ENCODE data around the gene RABGAP1L.
"Not testable (repeated sequence)": the region's sequence is repeated elsewhere in the genome, so short reads cannot be mapped to it uniquely, and the experiment has no call there.

RABGAP1L gene

DNA sequence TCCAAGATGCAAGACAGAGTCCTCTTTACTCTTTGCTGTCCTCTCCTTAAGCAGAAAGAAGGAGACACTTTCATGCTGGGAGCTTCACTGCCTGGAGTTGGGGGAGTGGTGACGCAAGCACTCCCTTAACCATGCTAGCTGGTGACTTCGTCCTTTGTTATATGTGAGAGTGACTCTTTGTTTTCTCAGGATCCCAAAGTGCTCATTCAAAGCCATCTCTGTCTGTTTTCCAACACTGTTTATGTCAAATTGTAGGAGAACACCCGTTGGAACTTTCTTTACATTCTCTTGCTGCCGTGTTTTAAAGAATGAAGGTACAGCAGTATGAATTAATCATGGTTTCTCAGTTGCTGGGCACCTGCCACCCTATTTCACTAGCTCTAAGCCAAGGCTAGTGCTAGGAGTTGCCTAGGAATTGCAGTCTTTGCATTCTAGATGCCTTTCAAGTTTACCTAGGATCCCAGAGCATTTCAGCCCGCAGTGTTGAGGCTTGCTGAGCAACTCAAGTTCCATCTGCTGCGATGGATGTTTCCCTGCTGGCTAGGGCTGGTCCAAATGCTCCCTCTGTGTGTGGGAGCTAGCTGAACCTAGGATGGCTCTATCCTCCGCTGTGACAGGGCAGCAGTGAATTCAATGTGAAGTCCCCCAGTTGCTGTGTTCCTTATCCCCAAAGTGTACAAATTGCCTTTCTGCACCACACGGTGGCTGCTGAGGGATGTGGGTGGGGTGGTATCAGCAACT lies 205.8 kb downstream of the RABGAP1L start:
- DNase-seq (ENCODE audit: low read depth) = no peak

- no peak for DNase-seq (ENCODE audit: low read depth)
Measured at GRCh38 chr1:174366946-174367345, 207.6 kb downstream of the RABGAP1L start.

DNA sequence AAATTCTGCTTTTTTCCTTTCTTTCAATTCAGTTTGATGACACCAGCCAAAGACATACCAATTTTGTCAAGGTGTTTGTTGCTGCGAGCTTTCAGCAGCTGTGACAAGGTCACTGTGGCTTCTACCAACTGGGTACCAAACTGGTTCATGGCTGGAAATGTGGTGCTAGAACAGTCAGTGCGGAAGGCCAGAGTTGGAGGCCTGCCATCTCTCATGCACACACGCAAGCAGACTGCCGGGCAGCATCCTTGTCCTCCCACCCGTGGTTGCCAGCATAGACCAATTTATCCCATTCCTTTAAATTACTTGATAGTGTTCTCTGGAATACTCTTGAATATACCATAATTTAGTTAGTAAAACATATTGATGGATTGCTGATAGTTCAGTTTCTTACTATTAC lies 208.6 kb downstream of the RABGAP1L start:
- no peak for DNase-seq (ENCODE audit: low read depth)

DNA sequence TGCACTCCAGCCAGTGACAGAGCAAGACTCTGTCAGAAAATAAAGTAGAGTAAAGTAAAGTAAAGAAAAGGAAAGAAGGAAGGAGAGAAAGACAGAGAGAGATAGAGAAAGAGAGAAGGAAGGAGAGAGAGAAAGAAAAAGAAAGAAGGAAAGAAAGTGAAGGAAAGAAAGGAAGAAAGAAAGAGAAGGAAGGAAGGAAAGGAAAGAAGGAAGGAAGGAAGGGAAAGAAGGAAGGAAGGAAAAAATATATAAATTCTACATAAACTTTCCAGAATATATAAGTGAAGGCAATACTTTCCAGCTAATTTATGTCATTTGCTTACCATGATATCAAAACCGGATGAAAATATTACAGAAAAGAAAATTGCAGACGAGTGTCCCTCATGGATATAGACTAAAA lies 216.7 kb downstream of the RABGAP1L start:
- no peak for DNase-seq (ENCODE audit: low read depth)

DNA sequence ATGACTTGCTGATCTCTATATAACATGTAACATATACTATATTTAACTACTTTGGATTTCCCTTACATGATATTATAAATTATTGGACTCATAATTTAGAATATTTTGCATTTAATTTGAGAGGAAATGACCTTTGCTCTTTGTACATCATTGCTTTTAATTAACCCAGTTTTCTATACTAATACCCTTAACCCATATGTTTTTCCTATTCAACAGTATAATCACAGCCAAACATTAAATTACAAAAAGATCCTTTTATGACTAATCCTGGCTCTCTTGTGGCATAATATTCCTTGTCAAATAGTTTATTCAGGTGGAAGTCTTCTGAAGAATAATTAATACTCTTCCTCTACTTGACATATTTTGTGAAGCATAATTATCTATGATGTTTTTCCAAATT lies 232.4 kb downstream of the RABGAP1L start:
- DNase-seq (ENCODE audit: low read depth) = no peak

DNA sequence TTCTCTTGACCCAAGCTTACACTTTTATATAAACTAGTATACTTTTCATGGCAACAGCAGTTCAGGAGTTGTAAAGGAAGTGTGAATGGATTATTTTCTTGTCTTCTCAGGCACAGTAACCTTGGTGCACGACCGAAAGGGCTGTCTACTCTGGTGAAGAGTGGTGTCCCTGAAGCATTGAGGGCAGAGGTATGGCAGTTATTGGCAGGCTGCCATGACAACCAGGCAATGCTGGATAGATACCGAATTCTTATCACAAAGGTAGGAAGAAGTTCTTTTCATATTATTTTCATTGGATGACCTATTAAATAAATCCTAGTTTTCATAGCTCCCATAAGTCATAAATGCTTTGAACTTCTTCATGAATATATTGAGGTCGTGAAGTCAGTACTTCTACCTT lies 234.6 kb downstream of the RABGAP1L start:
- no peak for DNase-seq (ENCODE audit: low read depth)

DNA sequence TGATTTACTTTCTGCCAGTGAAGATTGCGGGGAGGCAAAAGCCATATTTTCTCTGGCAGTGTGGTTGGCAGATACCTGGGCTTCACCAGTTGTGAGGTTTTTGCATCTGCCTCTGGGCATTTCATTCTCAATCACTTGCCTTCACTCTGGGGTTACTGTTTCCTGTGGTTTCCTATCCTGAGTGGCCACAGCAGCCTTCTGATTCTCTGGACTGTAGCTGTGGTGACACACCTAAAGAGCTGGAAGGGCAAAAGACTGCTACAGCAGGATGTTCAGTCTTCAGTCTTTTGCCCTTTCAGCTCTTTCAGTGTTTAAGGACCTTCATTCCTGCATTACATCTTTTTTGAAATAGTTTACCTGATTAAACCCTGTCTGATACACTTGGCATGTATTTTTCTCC lies 237.9 kb downstream of the RABGAP1L start:
- DNase-seq (ENCODE audit: low read depth) = no peak

GRCh38 chr1:174398246-174398645 lies 238.9 kb downstream of the RABGAP1L start:
- no peak for DNase-seq (ENCODE audit: low read depth)

DNA sequence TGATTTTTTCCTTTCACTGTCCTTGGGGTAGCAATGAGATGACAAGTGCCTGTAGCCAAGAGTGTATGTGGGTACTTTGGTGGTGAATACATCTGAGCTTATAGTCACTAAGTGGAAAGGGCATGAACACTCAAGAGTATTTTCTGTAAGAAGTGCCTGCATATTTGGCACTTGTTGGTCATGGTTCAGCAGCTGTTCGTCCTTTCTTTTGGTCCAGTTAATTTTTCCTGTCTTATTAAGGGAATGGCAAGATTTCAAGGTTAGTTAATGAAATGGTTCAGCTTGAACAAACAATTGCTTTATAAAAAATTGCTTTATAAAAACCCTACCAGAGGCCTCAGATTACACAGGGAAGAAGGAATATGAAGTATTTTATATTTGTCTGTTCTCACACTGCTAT lies 239.9 kb downstream of the RABGAP1L start:
- DNase-seq (ENCODE audit: low read depth) = no peak

DNA sequence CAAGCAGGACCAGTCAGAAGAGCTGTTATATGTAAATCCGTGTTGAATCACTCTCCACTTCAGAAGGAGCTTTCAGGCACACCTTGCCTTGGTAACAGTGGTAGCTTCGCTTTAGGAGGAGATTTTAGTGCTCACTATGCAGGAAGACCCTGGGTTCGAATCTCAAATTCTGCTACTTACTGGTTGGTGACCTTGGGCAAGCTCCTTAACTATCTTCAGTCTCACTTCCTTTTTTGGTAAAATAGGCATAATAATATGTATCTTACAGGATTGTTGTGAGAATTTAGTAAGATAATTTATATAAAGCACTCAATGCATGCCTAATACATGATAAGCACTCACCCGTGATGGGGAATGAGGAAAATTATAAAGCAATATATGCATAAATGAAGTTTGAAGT lies 241.8 kb downstream of the RABGAP1L start:
- DNase-seq (ENCODE audit: low read depth) = no peak

GRCh38 chr1:174405219-174405618 lies 245.9 kb downstream of the RABGAP1L start:
- no peak for DNase-seq (ENCODE audit: low read depth)

GRCh38 chr1:174406421-174406820 lies 247.1 kb downstream of the RABGAP1L start:
- no peak for DNase-seq (ENCODE audit: low read depth)

DNA sequence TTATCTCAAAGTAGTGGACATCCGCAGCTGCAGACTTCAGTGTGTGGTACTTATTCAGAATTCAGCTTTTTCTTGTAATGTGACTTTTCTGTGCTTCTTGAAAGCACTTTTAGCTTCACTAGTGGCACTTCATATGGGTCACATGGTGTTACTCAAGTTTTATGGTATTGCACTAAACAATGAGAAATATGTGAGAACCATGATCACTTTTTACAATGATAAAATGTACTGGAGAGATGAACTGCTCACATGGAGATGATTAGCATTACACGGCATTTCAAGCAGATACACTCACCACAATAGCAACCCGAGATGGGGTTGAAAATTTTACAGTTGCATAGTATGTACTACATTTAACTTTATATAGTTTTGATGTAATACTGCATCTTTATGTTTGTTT lies 248.3 kb downstream of the RABGAP1L start:
- DNase-seq (ENCODE audit: low read depth) = peak; percentile 59

DNA sequence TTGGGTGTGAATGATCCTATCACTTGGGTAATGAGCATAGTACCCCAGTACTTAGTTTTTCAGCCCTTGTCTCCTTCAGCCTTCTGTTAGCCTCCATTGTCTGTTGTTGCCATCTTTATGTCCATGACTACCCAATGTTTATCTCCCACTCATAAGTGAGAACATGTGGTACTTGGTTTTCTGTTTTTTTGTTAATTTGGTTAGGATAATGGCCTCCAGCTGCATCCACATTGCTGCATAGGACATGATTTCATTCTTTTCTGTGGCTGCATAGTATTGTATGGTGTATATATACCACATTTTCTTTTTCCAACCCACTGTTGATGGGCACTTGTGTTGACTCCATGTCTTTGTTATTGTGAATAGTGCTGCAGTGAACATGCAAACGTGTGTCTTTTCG lies 248.8 kb downstream of the RABGAP1L start:
- DNase-seq (ENCODE audit: low read depth) = peak; percentile 38

DNA sequence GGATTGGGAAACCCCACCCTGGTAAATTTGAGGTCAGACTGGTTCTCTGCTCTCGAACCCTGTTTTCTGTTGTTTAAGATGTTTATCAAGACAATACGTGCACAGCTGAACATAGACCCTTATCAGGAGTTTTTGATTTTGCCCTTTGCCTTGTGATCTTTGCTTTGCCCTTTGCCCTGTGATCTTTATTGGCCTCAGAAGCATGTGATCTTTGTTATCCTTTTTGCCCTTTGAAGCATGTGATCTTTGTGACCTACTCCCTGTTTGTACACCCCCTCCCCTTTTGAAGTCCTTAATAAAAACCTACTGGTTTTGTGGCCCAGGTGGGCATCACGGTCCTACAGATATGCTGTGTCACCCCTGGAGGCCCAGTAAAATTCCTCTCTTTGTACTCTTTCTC lies 250.5 kb downstream of the RABGAP1L start:
- not testable (repeated sequence) for DNase-seq (ENCODE audit: low read depth)

- no peak for DNase-seq (ENCODE audit: low read depth)
Measured at GRCh38 chr1:174413632-174414031, 254.3 kb downstream of the RABGAP1L start.

DNA sequence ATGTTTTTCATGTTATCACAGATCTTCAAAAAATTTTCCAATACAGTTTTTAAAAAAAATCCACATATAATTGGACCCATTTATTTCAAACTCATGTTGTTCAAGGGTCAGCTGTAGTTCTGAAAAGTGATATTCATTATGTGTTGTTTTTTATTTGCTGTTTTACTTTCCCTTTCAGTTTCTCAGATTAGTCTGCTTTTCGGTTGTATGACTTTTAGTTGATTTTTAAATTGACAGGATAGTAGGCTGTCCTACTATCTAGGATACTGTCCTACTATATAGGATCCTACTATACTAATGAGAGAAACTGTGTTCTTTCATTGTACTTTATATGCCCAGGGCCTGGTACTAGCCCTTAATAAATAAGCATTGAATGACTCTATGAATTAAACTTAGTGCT lies 254.9 kb downstream of the RABGAP1L start:
- no peak for DNase-seq (ENCODE audit: low read depth)

DNA sequence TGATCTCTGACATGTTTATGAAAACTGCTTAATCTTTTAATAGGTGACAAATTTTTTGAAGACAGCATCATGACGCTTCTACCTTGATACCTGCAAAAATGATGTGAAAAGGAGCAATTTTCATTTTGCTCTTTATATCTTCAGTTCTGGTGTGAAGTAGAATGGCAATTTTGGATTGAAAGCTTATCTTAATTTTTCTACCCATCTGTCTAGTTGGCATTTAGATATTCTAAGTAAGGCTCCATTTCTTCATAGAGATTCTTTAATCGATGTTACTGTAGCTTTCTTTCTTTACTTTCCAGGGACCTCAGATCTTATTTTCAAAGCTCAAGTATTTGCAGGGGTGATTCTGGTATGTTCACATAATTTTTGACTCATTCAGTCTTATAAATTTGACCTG lies 256.2 kb downstream of the RABGAP1L start:
- no peak for DNase-seq (ENCODE audit: low read depth)

GRCh38 chr1:174417921-174418320 lies 258.6 kb downstream of the RABGAP1L start:
- no peak for DNase-seq (ENCODE audit: low read depth)

GRCh38 chr1:174425121-174425520 lies 265.8 kb downstream of the RABGAP1L start:
- no peak for DNase-seq (ENCODE audit: low read depth)

- no peak for DNase-seq (ENCODE audit: low read depth)
Measured at GRCh38 chr1:174426153-174426552, 266.8 kb downstream of the RABGAP1L start.

GRCh38 chr1:174428033-174428432 lies 268.7 kb downstream of the RABGAP1L start:
- no peak for DNase-seq (ENCODE audit: low read depth)

DNA sequence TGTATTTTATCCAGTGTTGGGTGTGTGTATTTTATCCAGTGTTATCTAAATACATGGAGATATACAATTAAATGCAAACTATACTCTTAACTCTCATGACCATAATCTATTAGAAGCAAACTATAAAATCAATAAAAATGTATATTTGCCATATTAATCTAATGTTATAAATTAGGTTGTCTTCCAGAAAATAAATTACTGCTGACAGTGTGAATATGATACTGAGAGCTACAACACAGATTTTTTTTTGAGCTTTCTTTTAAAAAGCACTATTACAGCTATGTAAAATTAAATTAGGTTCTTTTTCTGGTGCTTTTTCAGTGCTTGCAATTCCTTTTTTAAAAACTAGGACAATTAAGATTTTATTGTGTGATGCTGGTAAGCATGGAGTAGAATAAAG lies 269.4 kb downstream of the RABGAP1L start:
- DNase-seq (ENCODE audit: low read depth) = no peak

DNA sequence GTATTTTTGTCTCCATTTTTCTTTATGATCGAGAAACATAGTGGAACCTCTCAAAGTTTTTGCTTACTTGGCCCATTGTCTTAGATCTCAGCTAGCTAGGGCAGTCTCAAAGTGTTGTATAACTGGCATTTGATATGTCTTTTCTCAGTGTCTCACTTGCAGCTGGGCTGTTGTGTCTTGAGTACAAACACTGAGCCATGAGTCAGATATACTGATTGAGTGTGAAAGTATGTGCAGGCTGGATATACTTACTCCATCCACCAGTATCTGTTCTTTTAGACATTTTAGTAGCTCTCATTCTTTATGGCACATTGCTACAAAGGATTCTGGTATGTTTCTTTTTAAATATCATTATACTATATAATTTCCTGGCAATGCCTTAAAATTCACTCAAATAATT lies 274.1 kb downstream of the RABGAP1L start:
- peak; percentile 15 for DNase-seq (ENCODE audit: low read depth)

All from GM04504 (cell line).